CD4-positive, alpha-beta T cell treated with Interleukin-4 for 1 hour (primary cell): ENCODE data around the gene NKG7.
A peak's percentile ranks its signal among the peaks of the same experiment; 100 is the strongest.

ENCODE experiments used
- DNase-seq, 2 donors: peaks; one replicate each; pipeline ENCODE4 v3.0.0-alpha.2; 2020 to 2022

The NKG7 gene

DNA sequence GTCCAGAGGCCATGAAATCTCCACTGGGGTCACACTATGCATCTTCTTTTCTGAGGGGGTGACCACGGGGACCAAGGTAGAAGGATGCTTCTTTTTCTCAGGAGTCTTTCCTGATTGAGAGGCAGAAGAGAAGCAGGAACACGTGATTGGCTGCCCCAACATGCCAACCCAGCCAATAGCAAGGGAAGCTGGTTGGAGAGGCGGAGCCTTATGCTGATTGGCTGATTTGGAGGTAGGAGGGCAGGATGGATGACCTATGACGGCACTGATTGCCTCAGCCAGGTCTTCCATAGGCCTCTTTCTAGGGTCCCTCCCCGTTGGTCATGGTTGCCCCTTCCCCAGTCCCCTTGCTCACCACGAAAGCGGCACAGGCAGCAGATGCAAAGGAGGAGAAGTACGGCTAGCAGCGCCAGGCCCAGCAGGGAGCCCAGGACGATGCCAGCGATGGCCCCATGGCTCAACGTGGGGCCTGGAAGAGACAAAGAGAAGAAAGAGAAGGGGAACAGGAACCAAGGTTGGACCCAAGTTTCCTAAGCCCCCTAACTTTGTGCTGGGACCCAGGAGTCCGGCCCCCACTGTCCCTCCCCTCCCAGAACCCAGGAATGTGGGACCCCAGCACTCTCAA lies 38.5 kb downstream of the NKG7 start:
- DNase-seq, result no peak

DNA sequence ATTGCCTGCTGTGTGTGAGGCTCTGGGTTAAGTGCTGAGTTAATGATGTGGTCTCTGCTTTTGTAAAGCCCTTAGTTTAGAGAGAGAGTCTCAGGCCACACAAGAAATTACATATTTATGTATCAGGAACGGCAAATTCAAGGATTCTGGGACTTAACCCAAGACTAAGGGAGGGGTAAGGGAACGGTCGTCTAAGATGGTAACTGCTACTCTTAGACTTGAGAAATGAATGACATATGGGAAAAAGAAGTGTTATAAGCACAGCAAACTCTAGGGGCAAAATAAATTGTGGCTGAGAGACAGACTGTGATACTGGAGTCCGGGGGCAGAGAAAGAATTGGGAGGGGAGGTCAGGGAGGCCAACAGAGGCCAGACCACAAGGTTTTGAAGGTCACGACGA lies 40.7 kb downstream of the NKG7 start:
- no peak for DNase-seq

DNA sequence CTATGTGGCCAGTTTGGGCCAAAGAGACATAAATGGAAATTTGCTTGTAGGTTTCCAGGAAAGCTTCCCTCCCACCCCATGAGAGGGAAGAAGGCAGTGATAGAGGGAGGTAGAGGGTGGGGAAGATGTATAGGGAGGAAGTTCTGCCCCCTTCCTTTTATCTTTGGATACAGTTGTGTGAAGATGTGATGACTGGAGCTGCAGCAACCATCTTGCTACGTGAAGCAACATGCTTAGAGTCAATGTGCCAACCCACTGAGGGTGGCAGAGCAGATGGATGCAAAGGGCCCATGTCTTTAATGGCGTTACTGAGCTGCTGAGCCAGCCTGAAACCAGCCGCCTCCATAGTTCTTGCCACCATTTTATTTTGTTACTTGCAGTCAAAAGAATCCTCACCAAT lies 41.3 kb downstream of the NKG7 start:
- no peak for DNase-seq

DNA sequence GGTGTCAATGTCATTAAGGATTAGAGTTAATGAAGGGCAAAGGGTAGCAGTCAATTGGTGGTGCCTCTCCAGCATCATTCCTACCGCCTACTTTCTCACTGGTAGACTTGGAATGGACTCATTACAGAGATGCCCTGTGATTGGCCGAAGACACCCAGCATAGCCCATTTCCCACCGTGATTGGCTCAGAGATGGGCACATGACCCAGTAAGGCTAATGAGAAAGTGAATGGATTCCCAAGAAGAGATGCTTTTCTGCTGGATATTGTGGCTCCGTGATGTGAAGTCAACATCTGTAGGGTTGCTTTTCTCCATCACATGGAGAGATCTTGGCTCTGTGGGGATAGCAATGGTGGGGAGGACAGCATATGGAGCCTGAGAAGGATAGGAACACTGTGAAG lies 42.1 kb downstream of the NKG7 start:
- no peak for DNase-seq

DNA sequence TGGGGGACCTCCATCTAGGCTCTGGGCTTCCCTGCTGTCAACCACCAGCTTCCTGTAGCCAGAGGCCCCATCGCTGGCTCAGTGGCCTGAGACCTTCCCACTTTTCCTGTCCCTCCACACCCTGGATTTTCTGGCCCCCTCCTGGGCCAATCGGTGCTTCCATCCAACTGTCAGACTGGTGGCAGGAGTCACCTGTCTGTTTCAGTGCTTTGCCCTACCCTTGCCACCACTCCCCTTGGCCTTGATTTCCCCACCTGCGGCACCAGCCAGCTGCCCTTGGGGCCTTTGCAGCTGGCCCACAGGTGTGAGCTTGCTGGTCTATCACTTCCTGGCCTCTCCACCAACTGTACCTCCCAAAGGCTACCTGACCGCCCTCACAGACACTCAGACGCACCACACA lies 43.0 kb downstream of the NKG7 start:
- no peak for DNase-seq

DNA sequence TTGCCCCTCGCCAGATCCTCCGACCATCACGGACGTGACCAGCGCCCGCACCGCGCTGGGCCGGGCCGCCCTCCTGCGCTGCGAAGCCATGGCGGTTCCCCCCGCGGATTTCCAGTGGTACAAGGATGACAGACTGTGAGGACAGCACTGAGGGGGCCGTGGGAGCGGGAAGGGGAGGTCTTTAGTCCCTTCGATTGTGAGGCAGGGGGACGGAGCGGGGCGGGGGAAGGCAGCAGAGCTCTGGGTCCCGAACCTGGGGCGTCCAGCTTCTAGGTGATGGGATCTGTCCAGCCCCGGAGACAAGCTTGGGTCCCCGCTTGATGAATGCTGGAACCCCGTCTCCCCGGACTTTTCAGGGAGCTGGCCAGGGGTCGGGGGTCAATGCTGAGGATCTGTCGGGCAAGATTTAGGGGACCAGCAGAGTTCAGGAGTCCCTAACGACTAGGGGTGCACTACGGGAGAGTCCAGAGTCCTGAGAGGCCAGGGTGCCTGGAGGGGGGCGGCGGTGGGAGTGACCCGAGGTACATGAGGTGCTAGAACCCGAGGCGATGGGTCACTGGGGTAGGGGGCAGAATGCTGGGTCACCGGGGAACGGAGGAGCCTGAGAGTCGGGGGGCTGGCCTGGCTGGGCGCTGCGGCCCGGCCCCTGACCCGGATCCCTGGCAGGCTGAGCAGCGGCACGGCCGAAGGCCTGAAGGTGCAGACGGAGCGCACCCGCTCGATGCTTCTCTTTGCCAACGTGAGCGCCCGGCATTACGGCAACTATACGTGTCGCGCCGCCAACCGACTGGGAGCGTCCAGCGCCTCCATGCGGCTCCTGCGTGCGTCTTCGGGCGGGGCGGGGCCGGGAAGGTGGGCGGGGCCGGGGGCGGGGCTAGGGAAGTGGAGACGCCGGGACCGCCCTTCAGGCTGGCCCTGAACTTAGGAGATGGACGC lies 45.1 kb downstream of the NKG7 start:
- peak; percentile 40 to 63 for DNase-seq

DNA sequence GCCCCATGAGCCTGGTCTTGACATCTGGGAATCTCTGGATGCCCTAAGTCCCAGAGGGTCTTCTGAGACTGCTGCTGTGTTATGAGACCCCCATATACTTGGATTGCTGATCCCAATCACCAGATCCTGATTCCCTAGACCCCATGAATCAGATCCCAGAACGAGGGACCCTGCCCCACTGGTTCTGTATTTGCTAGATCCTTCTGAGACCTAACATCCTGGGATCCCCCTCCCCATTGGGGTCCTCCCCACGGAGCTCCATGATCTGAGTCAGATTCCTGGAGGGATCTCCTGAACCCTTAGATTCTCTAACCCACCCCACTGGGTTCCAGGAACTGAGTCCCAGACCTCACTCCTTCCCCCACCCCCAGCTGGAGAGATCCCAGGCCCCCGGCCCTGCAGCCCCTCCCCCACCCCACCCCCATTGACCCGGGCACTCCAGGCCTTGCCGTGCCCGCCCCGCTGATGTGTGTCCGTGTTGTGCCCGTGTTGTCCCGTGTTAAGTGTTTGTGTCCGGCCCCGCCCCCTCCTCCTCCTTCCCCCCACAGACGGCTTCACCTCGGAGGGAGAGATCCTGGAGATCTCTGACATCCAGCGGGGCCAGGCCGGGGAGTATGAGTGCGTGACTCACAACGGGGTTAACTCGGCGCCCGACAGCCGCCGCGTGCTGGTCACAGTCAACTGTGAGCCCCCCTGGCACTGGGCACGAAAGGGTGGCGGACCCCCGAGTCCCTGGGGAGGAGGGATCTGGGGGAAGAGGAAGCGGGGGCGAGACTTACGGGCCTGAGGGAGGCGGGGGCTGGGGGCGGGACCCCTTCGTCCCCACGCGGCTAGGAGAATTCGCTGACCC lies 46.0 kb downstream of the NKG7 start:
- no peak for DNase-seq

DNA sequence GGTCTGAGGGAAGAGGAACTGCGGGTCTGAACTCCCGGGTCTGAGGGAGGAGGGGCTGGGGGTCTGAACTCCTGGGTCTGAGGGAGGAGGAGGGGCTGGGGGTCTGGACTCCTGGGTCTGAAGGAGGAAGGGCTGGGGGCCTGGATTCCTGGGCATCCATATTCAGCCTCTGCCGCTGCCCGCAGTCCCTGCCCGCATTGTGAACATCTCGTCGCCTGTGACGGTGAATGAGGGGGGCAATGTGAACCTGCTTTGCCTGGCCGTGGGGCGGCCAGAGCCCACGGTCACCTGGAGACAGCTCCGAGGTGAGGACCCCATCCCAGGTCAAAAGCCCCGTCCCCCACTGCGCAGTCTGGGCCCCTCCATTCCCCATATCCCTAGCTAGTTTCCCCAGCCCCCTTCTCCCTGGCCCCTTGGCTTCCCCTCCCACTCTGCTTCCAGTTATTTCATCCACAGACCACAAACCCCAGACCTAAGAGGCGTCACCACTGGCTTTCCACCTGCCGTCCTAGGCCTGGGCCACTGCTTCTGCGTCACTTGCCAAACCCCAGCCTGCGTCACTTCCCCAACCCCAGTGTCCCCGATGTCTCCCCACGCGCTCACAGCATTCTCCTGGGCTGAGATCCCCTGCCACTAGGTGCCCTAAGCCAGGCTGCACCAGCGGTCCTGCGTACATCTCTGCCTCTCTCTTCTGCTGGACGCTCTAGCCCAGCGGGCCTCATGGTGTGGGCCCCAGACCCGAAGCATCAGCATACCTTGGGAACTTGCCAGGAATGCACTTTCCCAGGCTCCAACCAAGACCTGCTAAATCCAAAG lies 47.1 kb downstream of the NKG7 start:
- peak in 1 of 2 donors; percentile 31 for DNase-seq

DNA sequence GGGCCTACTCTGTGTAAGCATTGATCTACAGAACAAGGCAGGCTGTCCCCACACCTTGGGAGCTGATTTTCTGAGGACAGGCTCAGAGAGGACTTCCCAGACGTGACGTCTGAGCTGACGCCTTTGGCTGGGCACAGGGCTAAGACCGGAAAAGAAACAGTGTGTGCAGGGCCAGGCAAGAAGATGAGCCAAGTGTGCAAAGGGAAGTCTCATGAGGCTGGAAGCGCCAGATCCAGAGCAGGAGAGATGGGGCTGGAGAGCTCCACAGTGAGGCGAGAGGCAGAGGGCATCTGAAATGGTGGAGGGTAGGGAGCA lies 48.3 kb downstream of the NKG7 start:
- no peak for DNase-seq

DNA sequence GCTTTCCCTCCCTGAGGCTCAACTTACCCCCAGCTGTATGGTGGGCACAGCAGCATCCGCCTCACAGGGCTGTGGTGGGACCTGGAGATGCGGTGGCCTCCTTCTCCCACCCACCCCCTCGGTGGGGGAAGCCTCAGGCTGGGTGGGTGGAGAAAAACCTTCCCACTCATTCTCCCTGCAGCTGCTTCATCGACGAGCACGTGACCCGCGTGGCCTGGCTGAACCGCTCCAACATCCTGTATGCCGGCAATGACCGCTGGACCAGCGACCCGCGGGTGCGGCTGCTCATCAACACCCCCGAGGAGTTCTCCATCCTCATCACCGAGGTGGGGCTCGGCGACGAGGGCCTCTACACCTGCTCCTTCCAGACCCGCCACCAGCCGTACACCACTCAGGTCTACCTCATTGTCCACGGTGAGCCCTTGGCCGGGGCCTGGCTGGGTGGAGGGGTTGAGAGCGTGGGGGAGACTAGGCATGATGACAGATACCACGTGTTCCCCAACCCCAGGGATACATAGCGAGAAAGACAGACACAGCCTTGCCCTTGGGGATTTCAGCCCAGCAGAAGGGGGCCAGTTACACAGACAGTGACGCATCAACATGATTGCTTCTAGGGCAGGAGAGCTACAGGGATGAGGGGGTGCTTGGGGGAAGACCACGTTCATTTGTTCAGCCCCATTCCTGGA lies 48.8 kb downstream of the NKG7 start:
- no peak for DNase-seq

DNA sequence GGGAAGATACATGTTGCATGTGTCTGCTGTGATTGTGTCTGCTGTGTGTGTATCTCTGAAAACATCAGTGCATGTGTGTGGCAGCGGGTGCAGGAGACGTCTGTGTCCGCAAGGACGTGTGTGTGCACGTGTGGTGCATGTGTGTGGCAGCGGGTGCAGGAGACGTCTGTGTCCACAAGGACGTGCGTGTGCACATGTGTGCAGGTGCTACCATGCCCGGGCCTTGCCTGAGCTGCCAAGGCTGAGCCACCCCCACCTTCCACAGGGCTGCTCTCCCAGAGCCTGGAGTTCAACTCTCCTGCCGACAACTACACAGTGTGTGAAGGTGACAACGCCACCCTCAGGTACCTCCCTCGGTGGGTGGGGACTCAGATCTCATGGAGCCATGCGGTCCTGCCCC lies 50.7 kb downstream of the NKG7 start:
- no peak for DNase-seq
